ENCODE data around the gene CBX8.

- TF ChIP-seq CTCF (IDR thresholded peaks at IDR 0.05; ENCODE audit: insufficient read depth, low read length, poor library complexity, severe bottlenecking) (no peak), EZH2phosphoT487 (conservative IDR thresholded peaks at IDR 0.05; ENCODE audit: low read length) (no peak)
These were observed 11.6 kb downstream of the CBX8 start for GRCh38 chr17:79785017-79785899.
